ENCODE measurements around the gene UNC13D.

The UNC13D gene

GRCh38 chr17:75842963-75843576, 1.1 kb downstream of the UNC13D start:
- TF ChIP-seq ZFX (IDR thresholded peaks at IDR 0.05) (no peak), CTCF (conservative IDR thresholded peaks at IDR 0.05) (no peak)
- H3K27ac ChIP-seq = no peak overlapping the region

GRCh38 chr17:75842411-75842810, 1.8 kb downstream of the UNC13D start:
- TF ChIP-seq CTCF (conservative IDR thresholded peaks at IDR 0.05) (no peak), ZFX (IDR thresholded peaks at IDR 0.05) (no peak)
- no peak overlapping the region for H3K27ac ChIP-seq

- H3K27ac ChIP-seq = no peak overlapping the region
- TF ChIP-seq CTCF (conservative IDR thresholded peaks at IDR 0.05) = no peak
- no peak for TF ChIP-seq ZFX (IDR thresholded peaks at IDR 0.05)
Observed at GRCh38 chr17:75840799-75841164, 3.4 kb downstream of the UNC13D start.

DNA sequence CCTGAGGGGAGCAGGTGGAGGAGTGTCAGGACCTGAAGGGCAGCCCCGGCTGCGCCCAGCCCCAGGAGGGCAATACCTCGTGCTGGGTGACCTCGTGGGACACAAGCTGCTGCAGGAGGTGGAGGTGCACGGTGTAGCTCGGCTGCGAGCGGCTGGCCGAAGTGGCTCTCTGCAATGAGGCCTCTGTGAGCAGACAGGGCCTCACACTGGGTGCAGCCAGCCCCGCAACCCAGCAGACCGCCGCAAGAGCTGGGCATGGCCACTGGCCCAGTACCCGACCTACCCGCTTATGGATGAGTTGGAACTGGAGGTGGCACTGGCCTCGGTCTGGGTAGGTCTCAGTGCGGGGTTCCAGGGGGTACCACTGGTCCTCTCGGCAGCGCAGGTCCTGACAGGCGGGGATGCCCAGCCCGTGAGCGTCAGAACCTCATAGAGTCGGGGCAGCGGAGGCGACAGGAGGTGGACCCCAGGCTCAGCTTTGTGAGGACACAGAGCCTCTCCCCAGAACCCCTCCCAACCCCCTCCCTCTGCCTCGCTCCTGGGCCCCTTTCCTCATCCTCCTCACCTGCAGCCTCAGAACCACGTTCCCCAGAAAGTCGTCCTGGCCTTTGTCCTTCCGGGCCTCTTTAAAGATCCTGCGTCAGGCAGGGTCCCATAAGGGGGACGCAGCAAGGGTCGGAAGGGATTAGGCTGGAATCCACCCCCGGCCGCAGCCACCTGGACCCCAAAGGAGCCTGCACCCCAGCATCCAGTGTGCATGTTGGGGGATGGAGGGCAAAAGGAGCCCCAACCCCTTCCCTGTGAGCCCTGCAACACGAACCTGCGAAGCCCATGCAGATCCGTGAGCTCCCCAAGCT, 4.0 kb downstream of the UNC13D start:
- TF ChIP-seq CTCF (conservative IDR thresholded peaks at IDR 0.05) (no peak), ZFX (IDR thresholded peaks at IDR 0.05) (no peak)
- H3K27ac ChIP-seq = no peak overlapping the region

DNA sequence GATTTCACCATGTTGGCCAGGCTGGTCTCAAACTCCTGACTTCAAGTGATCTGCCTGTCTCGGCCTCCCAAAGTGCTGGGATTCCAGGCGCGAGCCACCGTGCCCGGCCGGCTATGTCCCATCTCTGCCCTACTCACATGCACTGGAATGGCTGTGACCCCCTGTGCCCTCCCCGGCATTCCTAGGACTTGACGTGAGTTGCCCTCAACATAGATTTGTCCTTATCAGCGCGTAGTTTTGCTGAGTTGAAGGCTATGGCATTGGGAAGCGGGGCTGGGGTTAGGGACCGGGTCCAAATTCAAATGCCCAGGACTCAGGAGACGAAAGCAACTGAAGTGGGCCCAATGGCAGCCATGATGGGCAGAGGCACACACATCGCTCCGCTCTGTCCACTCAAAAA, 5.8 kb downstream of the UNC13D start:
- no peak overlapping the region for H3K27ac ChIP-seq
- no peak for TF ChIP-seq CTCF (conservative IDR thresholded peaks at IDR 0.05)
- no peak for TF ChIP-seq ZFX (IDR thresholded peaks at IDR 0.05)

DNA sequence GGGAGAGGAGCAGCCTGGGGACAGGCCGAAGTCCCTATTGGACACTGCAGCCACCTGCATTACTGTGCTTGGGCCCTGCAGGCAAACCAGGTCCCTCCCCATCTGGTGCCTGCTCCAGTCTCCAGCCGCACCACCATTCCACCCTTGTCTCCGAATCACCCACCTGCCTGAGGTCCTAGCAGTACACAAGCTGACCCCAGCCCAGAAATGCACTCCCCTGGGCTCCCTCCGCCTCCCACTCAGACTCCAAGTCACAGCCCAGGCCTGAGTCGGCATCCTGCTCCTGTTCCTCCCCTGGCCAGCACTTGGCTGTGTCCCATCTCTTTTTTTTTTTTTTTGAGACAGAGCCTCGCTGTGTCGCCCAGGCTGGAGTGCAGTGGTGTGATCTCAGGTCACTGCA, 6.3 kb downstream of the UNC13D start:
- no peak overlapping the region for H3K27ac ChIP-seq
- TF ChIP-seq CTCF (conservative IDR thresholded peaks at IDR 0.05) (no peak), ZFX (IDR thresholded peaks at IDR 0.05) (no peak)

GRCh38 chr17:75836605-75837004, 7.6 kb downstream of the UNC13D start:
- no peak overlapping the region for H3K27ac ChIP-seq
- TF ChIP-seq ZFX (IDR thresholded peaks at IDR 0.05) = no peak

- no peak overlapping the region for H3K27ac ChIP-seq
- TF ChIP-seq ZFX (IDR thresholded peaks at IDR 0.05) (no peak), CTCF (conservative IDR thresholded peaks at IDR 0.05) (no peak)
Observed at GRCh38 chr17:75835654-75835987, 8.6 kb downstream of the UNC13D start.

All from C4-2B (cell line).